ENCODE data around the gene NUDC.
"Not testable (repeated sequence)": the region's sequence is repeated elsewhere in the genome, so short reads cannot be mapped to it uniquely, and the experiment has no call there.

The NUDC gene

GRCh38 chr1:26921540-26922430 lies at the start of gene NUDC:
Gene NUDC, plus strand, starts transcription at chr1:26921743. Its CDS starts 106 bp downstream, at chr1:26921849.
- peak; percentile 91 for DNase-seq (ENCODE audit: low read depth in 1 of 2, low spot score in 1 of 2)

DNA sequence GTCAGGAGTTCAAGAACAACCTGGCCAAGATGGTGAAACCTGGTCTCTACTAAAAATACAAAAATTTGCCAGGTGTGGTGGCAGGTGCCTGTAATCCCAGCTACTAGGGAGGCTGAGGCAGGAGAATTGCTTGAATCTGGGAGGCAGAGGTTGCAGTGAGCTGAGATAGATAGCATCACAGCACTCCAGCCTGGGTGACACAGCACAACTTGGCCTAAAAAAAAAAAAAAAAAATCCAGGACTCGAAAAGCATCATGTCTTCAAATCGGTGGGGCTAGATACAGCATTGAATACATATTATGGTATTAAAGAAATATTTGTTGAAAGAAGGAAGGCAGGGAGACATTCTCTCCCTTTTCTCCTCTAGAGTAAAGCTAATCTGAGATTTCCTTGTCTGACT lies 48.4 kb upstream of the NUDC start:
- not testable (repeated sequence) for DNase-seq (ENCODE audit: low read depth in 1 of 2, low spot score in 1 of 2)

GRCh38 chr1:26874896-26875295 lies 46.6 kb upstream of the NUDC start:
- no peak for DNase-seq (ENCODE audit: low read depth in 1 of 2, low spot score in 1 of 2)

DNA sequence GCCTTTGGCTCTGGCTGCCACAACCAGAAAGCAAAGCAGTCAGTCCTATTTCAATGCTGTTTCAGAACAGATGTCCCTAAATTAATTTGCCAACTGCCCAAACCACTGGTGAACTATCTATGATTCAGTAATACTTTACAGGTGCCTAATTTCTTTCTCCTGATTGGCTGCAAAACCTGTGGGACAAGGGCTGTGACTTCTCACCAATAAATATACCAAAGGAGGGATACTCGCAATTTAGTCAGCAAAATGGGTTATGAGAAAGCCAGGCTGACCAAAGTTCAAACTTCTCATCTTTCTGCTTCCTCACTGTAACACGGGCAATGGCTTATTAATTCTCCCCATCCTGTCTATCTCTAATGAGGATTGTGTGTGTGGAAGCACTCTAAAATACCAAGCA lies 44.2 kb upstream of the NUDC start:
- DNase-seq (ENCODE audit: low read depth in 1 of 2, low spot score in 1 of 2): no peak

DNA sequence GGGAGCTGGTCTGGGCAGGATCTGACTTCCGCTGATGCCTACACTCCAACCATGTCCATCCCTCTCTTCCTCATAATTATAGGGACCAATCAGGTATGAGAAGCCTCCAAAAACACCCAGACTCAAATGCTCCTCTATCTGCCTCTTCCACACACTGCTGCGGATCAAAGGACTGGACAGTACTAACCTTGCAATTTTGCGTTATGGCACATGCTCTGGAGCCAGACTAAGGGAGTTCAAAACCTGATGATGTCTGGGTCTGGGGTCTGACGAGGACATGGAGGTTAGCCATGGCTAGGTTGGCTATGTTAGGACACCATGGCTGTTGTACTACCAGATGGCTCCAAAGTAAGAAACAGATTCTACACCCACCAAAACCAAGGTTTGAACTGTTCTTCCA lies 41.8 kb upstream of the NUDC start:
- no peak for DNase-seq (ENCODE audit: low read depth in 1 of 2, low spot score in 1 of 2)

DNA sequence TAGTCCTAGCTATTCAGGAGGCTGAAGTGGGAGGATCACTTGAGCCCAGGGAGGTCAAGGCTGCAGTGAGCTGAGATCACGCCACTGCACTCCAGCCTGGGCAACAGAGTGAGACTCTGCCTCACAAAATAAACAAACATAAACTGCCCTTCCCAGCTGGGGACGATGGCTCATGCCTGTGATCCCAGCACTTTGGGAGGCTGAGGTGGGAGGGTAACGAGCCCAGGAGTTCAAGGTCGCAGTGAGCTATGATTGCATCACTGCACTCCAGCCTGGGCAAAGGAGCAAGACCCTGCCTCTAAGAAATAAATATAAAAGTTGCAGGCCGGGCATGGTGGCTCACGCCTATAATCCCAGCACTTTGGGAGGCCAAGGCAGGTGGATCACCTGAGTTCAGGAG lies 39.9 kb upstream of the NUDC start:
- not testable (repeated sequence) for DNase-seq (ENCODE audit: low read depth in 1 of 2, low spot score in 1 of 2)

DNA sequence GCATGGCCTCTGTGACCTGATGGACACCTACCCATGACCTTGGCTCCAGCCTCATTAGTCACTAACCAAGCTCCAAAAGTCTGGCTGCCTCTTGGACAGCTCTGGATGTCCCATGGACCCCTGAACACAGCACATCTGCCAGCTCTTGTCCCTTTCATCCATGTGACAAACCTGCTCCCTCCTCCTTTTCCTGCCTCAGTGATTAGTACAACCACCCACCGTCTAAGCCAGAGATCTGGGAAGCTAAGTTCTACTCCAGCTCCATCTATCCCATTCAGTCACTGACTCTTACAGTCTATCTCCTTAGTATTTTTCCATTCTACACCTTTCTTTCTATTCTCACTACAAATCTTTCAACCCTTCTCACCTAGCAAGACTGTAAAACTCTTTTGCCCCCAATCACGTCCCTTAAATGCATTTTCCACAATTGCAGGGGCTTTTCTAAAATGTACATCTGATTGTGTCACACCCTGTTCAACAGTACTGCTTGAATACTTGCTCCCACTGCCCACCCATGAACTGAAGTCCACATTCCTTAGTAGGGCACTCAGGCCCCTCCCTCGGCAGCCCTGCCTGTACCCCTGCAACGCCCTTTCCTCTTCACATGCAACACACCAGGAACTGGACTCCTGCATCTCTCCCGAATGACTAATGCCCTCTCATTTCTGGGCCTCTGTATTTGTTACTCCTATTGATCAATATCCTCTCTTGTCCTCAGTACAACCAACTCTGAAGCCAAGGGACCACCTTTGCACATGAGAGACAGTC lies 38.7 kb upstream of the NUDC start:
- DNase-seq (ENCODE audit: low read depth in 1 of 2, low spot score in 1 of 2): no peak

- no peak for DNase-seq (ENCODE audit: low read depth in 1 of 2, low spot score in 1 of 2)
These were observed 34.4 kb upstream of the NUDC start for GRCh38 chr1:26887125-26887524.

- DNase-seq (ENCODE audit: low read depth in 1 of 2, low spot score in 1 of 2): no peak
These were observed 33.3 kb upstream of the NUDC start for GRCh38 chr1:26888231-26888630.

- DNase-seq (ENCODE audit: low read depth in 1 of 2, low spot score in 1 of 2): peak; percentile 58 to 64
These were observed 31.7 kb upstream of the NUDC start, which contains the start of gene GPN2 for GRCh38 chr1:26889551-26890466. Gene GPN2, minus strand, starts transcription at chr1:26890283. Its CDS starts 187 bp downstream, at chr1:26890096.

- no peak for DNase-seq (ENCODE audit: low read depth in 1 of 2, low spot score in 1 of 2)
These were observed 31.1 kb upstream of the NUDC start for GRCh38 chr1:26890467-26890796.

GRCh38 chr1:26894263-26894662 lies 27.3 kb upstream of the NUDC start:
- DNase-seq (ENCODE audit: low read depth in 1 of 2, low spot score in 1 of 2): no peak

- no peak for DNase-seq (ENCODE audit: low read depth in 1 of 2, low spot score in 1 of 2)
These were observed 24.2 kb upstream of the NUDC start for GRCh38 chr1:26897351-26897750.

GRCh38 chr1:26900001-26900814 lies 21.3 kb upstream of the NUDC start, which contains the start of gene GPATCH3:
Gene GPATCH3, minus strand, starts transcription at chr1:26900467. Its CDS starts 25 bp downstream, at chr1:26900442.
- DNase-seq (ENCODE audit: low read depth in 1 of 2, low spot score in 1 of 2): peak; percentile 72 to 73

DNA sequence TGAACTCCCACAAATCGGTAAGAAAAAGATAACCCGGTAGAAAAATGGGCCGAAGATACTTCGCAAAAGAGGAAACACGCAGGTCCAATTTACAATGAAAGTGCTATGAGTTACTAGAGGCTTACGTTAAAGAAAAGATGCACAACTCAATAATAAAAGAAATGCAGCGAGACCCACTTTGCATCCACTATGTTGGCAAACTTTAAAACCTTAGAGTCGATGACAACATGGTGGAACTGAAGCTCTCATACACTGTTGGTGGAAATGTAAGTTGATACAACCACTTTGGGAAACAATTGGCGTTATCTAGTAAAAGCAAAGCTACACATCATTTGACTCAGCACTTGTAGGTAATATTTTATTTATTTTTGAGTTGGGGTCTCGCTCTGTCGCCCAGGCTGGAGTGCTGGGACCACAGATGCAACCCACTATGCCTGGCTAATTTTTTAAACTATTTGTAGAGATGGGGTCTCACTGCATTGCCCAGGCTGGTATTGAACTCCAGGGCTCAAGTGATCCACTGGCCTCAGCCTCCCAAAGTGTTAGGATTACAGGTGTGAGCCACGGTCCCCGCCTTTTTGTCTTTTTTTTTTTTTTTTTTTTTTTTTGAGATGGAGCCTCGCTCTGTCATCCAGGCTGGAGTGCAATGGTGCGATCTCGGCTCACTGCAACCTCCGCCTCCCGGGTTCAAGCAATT lies 20.6 kb upstream of the NUDC start:
- DNase-seq (ENCODE audit: low read depth in 1 of 2, low spot score in 1 of 2): no peak

GRCh38 chr1:26907071-26907917 lies 14.2 kb upstream of the NUDC start:
- no peak for DNase-seq (ENCODE audit: low read depth in 1 of 2, low spot score in 1 of 2)

GRCh38 chr1:26909951-26910342 lies 11.6 kb upstream of the NUDC start:
- DNase-seq (ENCODE audit: low read depth in 1 of 2, low spot score in 1 of 2): no peak

DNA sequence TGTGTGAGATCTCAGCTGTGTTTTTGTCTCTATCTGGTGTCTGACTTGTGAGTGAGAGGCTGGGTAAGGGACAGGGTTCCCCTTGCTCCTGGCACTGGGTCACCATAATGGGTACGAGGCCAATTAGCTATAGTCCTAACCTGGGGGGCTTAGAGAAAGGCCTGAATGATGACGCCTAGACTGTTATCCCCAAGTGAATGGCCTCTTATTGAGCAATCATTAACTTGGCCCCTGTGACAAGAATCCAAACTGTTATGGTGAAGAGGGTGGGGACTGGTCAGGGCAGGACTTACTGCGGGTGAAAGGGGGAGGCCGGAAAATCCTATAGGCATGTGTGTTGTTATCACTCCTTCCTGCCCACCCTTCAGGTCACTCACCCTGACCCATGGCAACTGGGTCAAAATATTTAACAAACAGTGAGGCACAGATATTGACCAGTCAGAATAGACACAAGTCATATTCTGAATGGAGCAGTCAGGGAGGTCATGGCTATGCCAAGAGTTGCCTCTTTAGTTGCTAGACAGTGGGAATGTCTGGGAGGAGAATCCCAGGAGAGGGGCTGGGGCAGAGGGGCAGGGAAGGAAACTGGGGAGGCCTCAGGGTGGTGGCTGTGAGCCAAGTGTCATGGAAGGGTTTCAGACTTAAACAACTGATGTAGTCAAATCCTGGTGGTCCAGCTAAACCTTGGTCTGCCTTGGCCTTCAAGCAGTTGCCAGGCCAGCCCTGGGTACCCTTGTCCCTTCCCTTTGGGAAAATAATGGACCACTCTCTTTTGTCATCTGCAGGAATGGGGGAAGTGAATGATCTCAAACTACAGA lies 11.0 kb upstream of the NUDC start:
- DNase-seq (ENCODE audit: low read depth in 1 of 2, low spot score in 1 of 2): no peak
